Right lobe of liver (tissue), 6 donors: ENCODE data around the gene DOP1A. TPM values are rescaled to one million over a fixed set of nuclear protein-coding genes. Genes with fewer than 3 reads are reported as not detected.

ENCODE experiments used
- ATAC-seq, 4 donors: fragments of 200-7000 bp; cut with Tn5 transposase; one replicate each; pipeline ENCODE4 v1.9.1; 2020; ENCODE audit warnings: mild to moderate bottlenecking in 4 of 4, moderate library complexity in 4 of 4
- DNase-seq, 3 donors: peaks; one replicate each; pipeline ENCODE4 v3.0.0-alpha.2; 2020
- H3K27ac ChIP-seq, 3 donors: fragments of 200-600 bp; one replicate each; pipeline ENCODE4 v1.8.0; 2022
- H3K27me3 ChIP-seq, 2 donors: fragments of 200-600 bp; one replicate each; pipeline ENCODE4 v1.8.0; 2022
- H3K36me3 ChIP-seq, 4 donors: fragments of 200-600 bp; sonication (generic) in 1 of 4; one replicate each; pipeline versions ENCODE4 v1.5.1 to v1.8.0; 2017 to 2022; ENCODE audit warnings: control low read depth in 1 of 4
- H3K4me1 ChIP-seq, 4 donors: fragments of 200-600 bp; sonication (generic) in 1 of 4; one replicate each; pipeline versions ENCODE4 v1.5.1 to v1.8.0; 2017 to 2022; ENCODE audit warnings: control low read depth in 1 of 4
- H3K4me3 ChIP-seq, 3 donors: fragments of 200-600 bp; one replicate each; pipeline ENCODE4 v1.8.0; 2022
- H3K9me3 ChIP-seq, 4 donors: fragments of 200-600 bp; sonication (generic) in 1 of 4; one replicate each; pipeline versions ENCODE4 v1.5.1 to v1.8.0; 2017 to 2022; ENCODE audit warnings: control low read depth in 1 of 4
- POLR2A ChIP-seq: fragments of 450-650 bp; IDR thresholded peaks from one replicate; pipeline ENCODE4 v1.6.1; 2017; ENCODE audit warnings: antibody characterized with exemption, mild to moderate bottlenecking
- WGBS: methylation state at CpG from one replicate; pipeline ENCODE4 v1.1.6; 2018; ENCODE audit warnings: low coverage, low lambda C conversion rate; ENCODE audit not compliant: insufficient coverage; ENCODE audit errors: missing lambda C conversion rate; 5-methylcytosine and 5-hydroxymethylcytosine counted together
- intact Hi-C, 2 donors: fragments of 100-400 bp; cut with DNase I; formaldehyde crosslinking; loops; one replicate each; pipeline versions ENCODE4 v1.11.2 to v1.14.1; 2022
- long read RNA-seq: library from polyadenylated mRNA; unstranded; transcript quantifications from one replicate; pipeline ENCODE4 v2.0.0, GENCODE V29; 2019
- total RNA-seq, 6 experiments: library from RNA; depleted of rRNA in 2 of 6; stranded (reverse); fragments of >200 nt in 2 of 6; fragmentation: NEBNext Ultra II Directional in 3 of 6; extraction: Animal tissue kit (Norgen Biotek cat#: 25700) in 3 of 6; gene quantifications; one replicate each; pipeline versions ENCODE4 v1.1.0 to v1.2.4, GENCODE V29; 2016 to 2023
- TF ChIP-seq, protein P1 (sequence below), 4 donors: fragments of 200-600 bp in 3 of 4; fragments of 450-650 bp in 1 of 4; IDR thresholded peaks; one replicate each; pipeline versions ENCODE4 v1.5.1 to v1.8.0; 2016 to 2022; ENCODE audit warnings: antibody characterized with exemption in 4 of 4, mild to moderate bottlenecking in 2 of 4
- donor health status: DM: no; HTN: yes; CAD: no.
- donor health status: DM: no; HTN: no; CAD: no.
- donor health status: DM: no; HTN: no; CAD: no.
- donor health status: DM: no; HTN: yes; CAD: no.
- donor health status: DM: no; HTN: yes; CAD: no.

DOP1A gene, protein sequence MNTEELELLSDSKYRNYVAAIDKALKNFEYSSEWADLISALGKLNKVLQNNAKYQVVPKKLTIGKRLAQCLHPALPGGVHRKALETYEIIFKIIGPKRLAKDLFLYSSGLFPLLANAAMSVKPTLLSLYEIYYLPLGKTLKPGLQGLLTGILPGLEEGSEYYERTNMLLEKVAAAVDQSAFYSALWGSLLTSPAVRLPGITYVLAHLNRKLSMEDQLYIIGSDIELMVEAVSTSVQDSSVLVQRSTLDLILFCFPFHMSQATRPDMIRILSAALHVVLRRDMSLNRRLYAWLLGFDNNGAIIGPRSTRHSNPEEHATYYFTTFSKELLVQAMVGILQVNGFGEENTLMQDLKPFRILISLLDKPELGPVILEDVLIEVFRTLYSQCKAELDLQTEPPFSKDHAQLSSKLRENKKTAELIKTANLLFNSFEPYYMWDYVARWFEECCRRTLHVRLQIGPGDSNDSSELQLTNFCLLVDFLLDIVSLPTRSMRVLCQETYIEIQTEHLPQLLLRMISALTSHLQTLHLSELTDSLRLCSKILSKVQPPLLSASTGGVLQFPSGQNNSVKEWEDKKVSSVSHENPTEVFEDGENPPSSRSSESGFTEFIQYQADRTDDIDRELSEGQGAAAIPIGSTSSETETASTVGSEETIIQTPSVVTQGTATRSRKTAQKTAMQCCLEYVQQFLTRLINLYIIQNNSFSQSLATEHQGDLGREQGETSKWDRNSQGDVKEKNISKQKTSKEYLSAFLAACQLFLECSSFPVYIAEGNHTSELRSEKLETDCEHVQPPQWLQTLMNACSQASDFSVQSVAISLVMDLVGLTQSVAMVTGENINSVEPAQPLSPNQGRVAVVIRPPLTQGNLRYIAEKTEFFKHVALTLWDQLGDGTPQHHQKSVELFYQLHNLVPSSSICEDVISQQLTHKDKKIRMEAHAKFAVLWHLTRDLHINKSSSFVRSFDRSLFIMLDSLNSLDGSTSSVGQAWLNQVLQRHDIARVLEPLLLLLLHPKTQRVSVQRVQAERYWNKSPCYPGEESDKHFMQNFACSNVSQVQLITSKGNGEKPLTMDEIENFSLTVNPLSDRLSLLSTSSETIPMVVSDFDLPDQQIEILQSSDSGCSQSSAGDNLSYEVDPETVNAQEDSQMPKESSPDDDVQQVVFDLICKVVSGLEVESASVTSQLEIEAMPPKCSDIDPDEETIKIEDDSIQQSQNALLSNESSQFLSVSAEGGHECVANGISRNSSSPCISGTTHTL (N-terminal part only)
- total RNA-seq, result 10 to 100 TPM in 2 of 6 experiments, 1 to 10 TPM in 4; 8.9 to 15.1 (median 9.5) TPM
- long read RNA-seq, partial matches to known transcripts, result 0 of 1 reads
- long read RNA-seq, other reads (novel, unspliced or antisense), result 1 of 1 reads

DNA sequence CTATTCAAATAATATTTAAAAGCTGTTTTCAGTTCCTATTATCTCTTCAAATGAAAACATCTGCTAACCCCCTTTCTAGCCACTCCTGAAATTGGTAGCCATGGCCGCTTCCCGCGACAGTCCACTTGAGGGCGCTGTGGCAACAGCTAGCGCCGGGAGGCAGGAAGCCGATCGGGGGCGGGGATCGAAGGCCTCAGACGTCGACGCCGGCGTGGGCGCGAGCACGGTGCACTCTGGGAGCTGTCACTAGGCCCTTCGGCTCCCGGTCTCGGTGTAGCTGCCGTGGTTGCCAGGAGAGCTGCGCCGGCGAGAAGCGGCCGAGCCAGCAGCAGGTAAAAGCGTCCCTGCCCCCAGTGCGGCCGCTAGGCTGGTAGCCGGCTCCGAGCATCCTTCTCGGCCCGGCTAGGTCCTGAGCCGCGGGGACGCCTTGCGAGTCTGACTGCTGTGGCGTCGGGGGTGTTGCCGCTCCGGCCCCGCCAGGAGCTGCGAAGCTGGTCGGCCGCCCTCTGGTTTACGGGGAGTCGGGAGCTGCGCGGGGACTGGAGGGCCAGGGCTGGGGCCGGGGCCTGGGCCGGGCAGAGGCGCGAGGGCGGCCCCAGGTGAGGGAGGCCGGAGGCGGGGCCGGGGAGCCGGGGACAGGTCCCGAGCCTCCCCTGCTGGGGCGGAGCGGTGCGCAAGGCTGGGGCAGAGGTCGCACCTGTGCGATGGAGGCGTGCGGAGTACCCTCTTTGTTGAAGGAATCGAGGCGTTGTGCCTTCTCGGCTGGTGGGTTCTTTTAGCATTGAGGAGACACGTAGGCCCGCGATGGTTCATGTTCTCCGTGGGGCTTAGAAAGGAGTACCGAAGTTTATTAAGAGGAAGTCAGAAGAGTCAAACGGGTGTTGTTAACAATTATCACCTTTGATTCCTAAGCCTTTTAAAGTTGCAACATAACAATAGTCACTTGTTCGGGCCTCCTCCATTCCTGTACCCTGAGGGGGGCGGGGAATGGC lies at the start of gene DOP1A:
TSS of gene DOP1A (plus strand) at position 224 of the 992 bp plus-strand sequence. CDS start 29,307 bp downstream, outside the sequence.
- intact Hi-C loops, result loop anchor here (5.0 kb wide), 1 partner anchor 150 kb away; no protein-coding TSS in a partner anchor
- no peaks in the 10 kb centered on the region for H3K27me3 ChIP-seq
- DNase-seq, result peak; percentile 96 to 97 (median 97)
- WGBS, result under 1% methylated on average over 21 of the region's 78 CpGs
- no peaks in the 10 kb centered on the region for H3K36me3 ChIP-seq
- peak; percentile 89 to 94 (median 92) for ATAC-seq
- H3K4me3 ChIP-seq, result peak within 1 kb of the TSS; percentile 92 to 96 (median 96)
- TF ChIP-seq POLR2A, result peak; percentile 67
- TF ChIP-seq, protein P1, sequence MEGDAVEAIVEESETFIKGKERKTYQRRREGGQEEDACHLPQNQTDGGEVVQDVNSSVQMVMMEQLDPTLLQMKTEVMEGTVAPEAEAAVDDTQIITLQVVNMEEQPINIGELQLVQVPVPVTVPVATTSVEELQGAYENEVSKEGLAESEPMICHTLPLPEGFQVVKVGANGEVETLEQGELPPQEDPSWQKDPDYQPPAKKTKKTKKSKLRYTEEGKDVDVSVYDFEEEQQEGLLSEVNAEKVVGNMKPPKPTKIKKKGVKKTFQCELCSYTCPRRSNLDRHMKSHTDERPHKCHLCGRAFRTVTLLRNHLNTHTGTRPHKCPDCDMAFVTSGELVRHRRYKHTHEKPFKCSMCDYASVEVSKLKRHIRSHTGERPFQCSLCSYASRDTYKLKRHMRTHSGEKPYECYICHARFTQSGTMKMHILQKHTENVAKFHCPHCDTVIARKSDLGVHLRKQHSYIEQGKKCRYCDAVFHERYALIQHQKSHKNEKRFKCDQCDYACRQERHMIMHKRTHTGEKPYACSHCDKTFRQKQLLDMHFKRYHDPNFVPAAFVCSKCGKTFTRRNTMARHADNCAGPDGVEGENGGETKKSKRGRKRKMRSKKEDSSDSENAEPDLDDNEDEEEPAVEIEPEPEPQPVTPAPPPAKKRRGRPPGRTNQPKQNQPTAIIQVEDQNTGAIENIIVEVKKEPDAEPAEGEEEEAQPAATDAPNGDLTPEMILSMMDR (IDR thresholded peaks at IDR 0.05), result peak; percentile 90 to 99 (median 99)
- peaks cover 0 to 7% (median 2%) of the 10 kb centered on the region in 4 donors for H3K4me1 ChIP-seq
- no peaks in the 10 kb centered on the region for H3K9me3 ChIP-seq
- peak within 1 kb of the TSS; percentile 54 to 86 (median 76) for H3K27ac ChIP-seq

DNA sequence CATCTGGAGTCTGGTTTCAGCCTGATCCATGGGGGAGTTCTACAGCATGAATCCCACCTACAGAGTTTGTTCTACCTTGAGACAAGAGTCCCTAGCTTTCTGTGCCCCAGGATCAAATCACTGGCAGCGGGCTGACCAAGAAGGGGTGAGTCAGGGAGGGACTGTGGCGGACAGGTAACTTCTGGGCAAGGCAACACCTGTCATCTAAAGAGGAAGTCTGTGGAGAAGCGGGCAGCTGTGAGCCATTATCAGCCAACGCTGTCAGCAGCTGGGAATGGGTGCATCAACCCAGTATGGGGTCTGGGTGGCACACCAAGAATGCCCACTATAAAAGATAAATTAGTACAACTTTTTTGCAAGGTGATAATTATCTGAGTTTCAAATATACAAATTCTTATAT lies 47.7 kb upstream of the DOP1A start:
- Histone ChIP-seq H3K36me3 (peaks cover 0 to 6% (median 0%) of the 10 kb centered on the region in 4 donors), H3K9me3 (no peaks in the 10 kb centered on the region), H3K4me1 (no peaks in the 10 kb centered on the region), H3K4me3 (no peak overlapping the region), H3K27me3 (no peaks in the 10 kb centered on the region), H3K27ac (no peak overlapping the region)
- intact Hi-C loops, result no loop called here
- WGBS, result 90% methylated on average over 3 of the region's 4 CpGs
- TF ChIP-seq POLR2A, result no peak
- TF ChIP-seq, protein P1 (IDR thresholded peaks at IDR 0.05), result no peak
- ATAC-seq (no peak), DNase-seq (no peak)

DNA sequence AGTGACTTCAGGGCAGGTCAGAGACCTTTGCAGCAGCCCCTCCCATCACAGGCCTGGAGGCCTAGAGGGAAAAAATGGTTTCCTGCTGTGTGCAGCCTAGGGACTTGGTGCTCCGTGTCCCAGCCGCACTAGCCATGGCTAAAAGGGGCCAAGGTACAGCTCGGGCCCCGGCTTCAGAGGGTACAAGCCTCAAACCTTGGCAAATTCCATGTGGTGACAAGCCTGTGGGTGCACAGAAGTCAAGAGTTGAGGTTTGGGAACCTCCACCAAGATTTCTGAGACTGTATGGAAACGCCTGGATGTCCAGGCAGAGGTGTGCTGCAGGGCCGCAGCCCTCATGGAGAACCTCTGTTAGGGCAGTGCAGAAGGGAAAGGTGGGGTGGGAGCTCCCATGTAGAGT lies 35.8 kb upstream of the DOP1A start:
- DNase-seq (no peak), ATAC-seq (no peak)
- Histone ChIP-seq H3K4me1 (no peaks in the 10 kb centered on the region), H3K27me3 (no peaks in the 10 kb centered on the region), H3K36me3 (no peaks in the 10 kb centered on the region), H3K27ac (no peak overlapping the region), H3K4me3 (no peak overlapping the region), H3K9me3 (no peaks in the 10 kb centered on the region)
- intact Hi-C loops, result no loop called here
- no CpG with 5 or more reads among the region's 6 CpGs for WGBS
- TF ChIP-seq POLR2A, result no peak
- TF ChIP-seq, protein P1 (IDR thresholded peaks at IDR 0.05), result no peak
